HCT116 (cell line): ENCODE measurements around the gene RET. TPM values are rescaled to one million over a fixed set of nuclear protein-coding genes. Genes with fewer than 3 reads are reported as not detected.

Source experiments
- ATAC-seq: fragments of 200-7000 bp; cut with Tn5 transposase; 2 replicates; pipeline ENCODE4 v1.9.1; 2020; ENCODE audit warnings: mild to moderate bottlenecking, moderate library complexity
- BruUV-seq: library from RNA; stranded (reverse); fragments of 400-500 nt; replicated peaks from 2 replicates; lab custom pipeline; 2021; lab: Mats Ljungman, UMichigan
- CTCF ChIA-PET: fragments of 300-600 bp; sonication (Branson Sonifier 250); formaldehyde crosslinking; loops from one replicate; lab custom pipeline; 2021; ENCODE audit warnings: antibody characterized with exemption; lab: Charles Lee
- POLR2A ChIA-PET: fragments of 300-600, 350-600 bp; sonication (Branson Sonifier 250); formaldehyde crosslinking; loops from one replicate; lab custom pipeline; 2021; ENCODE audit warnings: antibody characterized with exemption; lab: Charles Lee
- RAD21 ChIA-PET, 2 experiments: fragments of 300-600 bp; sonication (Branson Sonifier 250); formaldehyde crosslinking; loops; one replicate each; lab custom pipeline; 2023; ENCODE audit warnings: low total read pairs in 2 of 2; ENCODE audit not compliant: uncharacterized antibody in 2 of 2, unreplicated experiment in 2 of 2, low non-redundant PET in 1 of 2; lab: Charles Lee
- DNase-seq: peaks from one replicate; pipeline ENCODE4 v3.0.0-alpha.2; 2010; ENCODE audit warnings: low read depth, low spot score
- H2AFZ ChIP-seq: fragments of 200-600 bp; shearing (Covaris generic), sonication (generic); 2 replicates; pipeline ENCODE4 v1.6.1; 2017; ENCODE audit warnings: low read depth, mixed run types, mixed read lengths, antibody characterized with exemption, low read length; ENCODE audit not compliant: poor library complexity, severe bottlenecking
- H3K27ac ChIP-seq: 2 replicates; pipeline ENCODE4 v1.5.1; 2012; ENCODE audit warnings: low read depth, low read length
- H3K27me3 ChIP-seq: fragments of 200-600 bp; sonication (generic); 2 replicates; pipeline ENCODE4 v1.6.1; 2016; ENCODE audit warnings: mixed run types, low read length, mixed read lengths; ENCODE audit not compliant: insufficient read depth
- H3K36me3 ChIP-seq, 2 experiments: fragments of 200-500 bp in 1 of 2; fragments of 200-600 bp in 1 of 2; sonication (Bioruptor generic) in 1 of 2; sonication (generic) in 1 of 2; 2 replicates each; pipeline versions ENCODE4 v1.5.1 to v1.6.1; 2014 to 2016; ENCODE audit warnings: low read length in 2 of 2, inconsistent platforms in 1 of 2, mixed read lengths in 1 of 2, mixed run types in 1 of 2; ENCODE audit not compliant: insufficient read depth in 2 of 2, control insufficient read depth in 1 of 2
- H3K4me1 ChIP-seq, 2 experiments: fragments of 200-600 bp in 1 of 2; sonication (generic) in 1 of 2; 2 replicates each; pipeline versions ENCODE4 v1.5.1 to v1.6.1; 2012 to 2017; ENCODE audit warnings: low read length in 2 of 2, inconsistent platforms in 1 of 2, mild to moderate bottlenecking in 1 of 2, mixed read lengths in 1 of 2, mixed run types in 1 of 2, moderate library complexity in 1 of 2; ENCODE audit not compliant: insufficient read depth in 2 of 2, control insufficient read depth in 1 of 2
- H3K4me2 ChIP-seq: fragments of 200-600 bp; sonication (generic); 2 replicates; pipeline ENCODE4 v1.6.1; 2017; ENCODE audit warnings: mixed run types, low read length, mixed read lengths
- H3K4me3 ChIP-seq, 2 experiments: fragments of 200-600 bp in 1 of 2; sonication (generic) in 1 of 2; replicated peaks in 1 of 2; 2 replicates each; pipeline ENCODE4 v1.5.1; 2011 to 2016; ENCODE audit warnings: low read length in 2 of 2, control low read depth in 1 of 2, low read depth in 1 of 2, mild to moderate bottlenecking in 1 of 2, mixed read lengths in 1 of 2, mixed run types in 1 of 2
- H3K79me2 ChIP-seq: fragments of 200-600 bp; sonication (generic); 2 replicates; pipeline ENCODE4 v1.6.1; 2017; ENCODE audit warnings: mild to moderate bottlenecking, mixed run types, low read length, moderate library complexity, mixed read lengths; ENCODE audit not compliant: insufficient read depth
- H3K9ac ChIP-seq: fragments of 200-600 bp; sonication (generic); 2 replicates; pipeline ENCODE4 v1.6.1; 2016; ENCODE audit warnings: low read length, mixed read lengths
- H3K9me2 ChIP-seq: fragments of 200-600 bp; sonication (generic), shearing (Covaris generic); 2 replicates; pipeline ENCODE4 v1.6.1; 2017; ENCODE audit warnings: mixed run types, mild to moderate bottlenecking, moderate library complexity; ENCODE audit not compliant: insufficient read depth
- H3K9me3 ChIP-seq, 2 experiments: fragments of 200-500 bp in 1 of 2; fragments of 200-600 bp in 1 of 2; sonication (Bioruptor generic) in 1 of 2; sonication (generic) in 1 of 2; 2 replicates each; pipeline ENCODE4 v1.6.1; 2014 to 2017; ENCODE audit warnings: low read length in 2 of 2, mixed read lengths in 2 of 2, inconsistent platforms in 1 of 2, low read depth in 1 of 2, mild to moderate bottlenecking in 1 of 2, mixed run types in 1 of 2, moderate library complexity in 1 of 2; ENCODE audit not compliant: control insufficient read depth in 1 of 2, insufficient read depth in 1 of 2
- H4K20me1 ChIP-seq: fragments of 200-600 bp; sonication (generic), shearing (Covaris generic); 2 replicates; pipeline ENCODE4 v1.6.1; 2017; ENCODE audit warnings: mixed run types, mild to moderate bottlenecking, moderate library complexity; ENCODE audit not compliant: insufficient read depth
- ATF3 ChIP-seq: IDR thresholded peaks from 2 replicates; pipeline ENCODE4 v1.6.1; 2012
- CTCF ChIP-seq, 3 experiments: fragments of 200-600 bp in 1 of 3; sonication (generic) in 1 of 3; IDR thresholded peaks in 2 of 3; conservative IDR thresholded peaks in 1 of 3; 2 replicates each; pipeline ENCODE4 v1.5.1; 2012 to 2017; ENCODE audit warnings: low read depth in 2 of 3, low read length in 2 of 3, antibody characterized with exemption in 1 of 3, borderline replicate concordance in 1 of 3, control low read depth in 1 of 3, mild to moderate bottlenecking in 1 of 3, mixed read lengths in 1 of 3, mixed run types in 1 of 3, moderate library complexity in 1 of 3; ENCODE audit not compliant: insufficient read depth in 1 of 3
- EGR1 ChIP-seq: IDR thresholded peaks from 2 replicates; pipeline ENCODE4 v1.6.1; 2012; ENCODE audit warnings: low read depth
- ELF1 ChIP-seq: IDR thresholded peaks from 2 replicates; pipeline ENCODE4 v1.6.1; 2012; ENCODE audit warnings: low read depth, borderline replicate concordance
- EZH2phosphoT487 ChIP-seq: fragments of 200-600 bp; IDR thresholded peaks from 2 replicates; pipeline ENCODE4 v1.6.1; 2018; ENCODE audit warnings: antibody characterized with exemption, borderline replicate concordance
- FOSL1 ChIP-seq: IDR thresholded peaks from 2 replicates; pipeline ENCODE4 v1.6.1; 2012; ENCODE audit warnings: low read depth
- POLR2A ChIP-seq: IDR thresholded peaks from 2 replicates; pipeline ENCODE4 v1.7.0; 2011; ENCODE audit warnings: borderline replicate concordance; ENCODE audit not compliant: insufficient read depth, insufficient read length; ENCODE audit errors: extremely low read depth
- RAD21 ChIP-seq: IDR thresholded peaks from 2 replicates; pipeline ENCODE4 v1.6.1; 2012; ENCODE audit warnings: low read depth, mild to moderate bottlenecking
- SP1 ChIP-seq: IDR thresholded peaks from 2 replicates; pipeline ENCODE4 v1.6.1; 2012; ENCODE audit warnings: low read depth
- ZNF274 ChIP-seq: fragments of 200-500 bp; sonication (Bioruptor generic); IDR thresholded peaks from 2 replicates; pipeline ENCODE4 v1.6.1; 2014; ENCODE audit warnings: mild to moderate bottlenecking, low read depth, low read length, inconsistent platforms
- intact Hi-C: fragments of 100-400 bp; cut with micrococcal nuclease; formaldehyde crosslinking; loops from 2 replicates; pipeline ENCODE4 v1.10.0; 2022
- total RNA-seq: library from RNA; stranded (reverse); gene quantifications from one replicate; pipeline ENCODE4 v1.2.1, GENCODE V29; 2021; ENCODE audit not compliant: unreplicated experiment

The RET gene
- total RNA-seq, 1 experiment from 2014 or later: 5.9 TPM

- POLR2A ChIA-PET: no interaction called here
- H3K4me2 ChIP-seq: no peak overlapping the region
Observed at GRCh38 chr10:43116596-43116995, 39.7 kb downstream of the RET start.

More at GRCh38 chr10:43116596-43116995, 39.7 kb downstream of the RET start:
- DNase-seq (no peak), ATAC-seq (no peak)
- H3K9me3 ChIP-seq: no peaks in the 10 kb centered on the region
- BruUV-seq: no TSS peak
- ChIA-PET CTCF (no interaction called here), RAD21 (no interaction called here)
- H3K9me2 ChIP-seq: no peaks in the 10 kb centered on the region
- intact Hi-C loops: no loop called here
- no peak for TF ChIP-seq ELF1
- no peak for TF ChIP-seq FOSL1
- no peak for TF ChIP-seq RAD21
- no peak for TF ChIP-seq EGR1
- TF ChIP-seq ATF3: no peak
- TF ChIP-seq CTCF (IDR thresholded peaks at IDR 0.05 in 2 of 3, conservative IDR thresholded peaks at IDR 0.05 in 1 of 3; ENCODE audit: borderline replicate concordance in 1 of 3, insufficient read depth in 1 of 3, low read depth in 2 of 3, low read length in 2 of 3): no peak
- TF ChIP-seq EZH2phosphoT487: no peak
- no peak for TF ChIP-seq SP1
- no peak for TF ChIP-seq ZNF274
- TF ChIP-seq POLR2A: no peak
- H2AFZ ChIP-seq: no peak overlapping the region
- H3K4me3 ChIP-seq: no peak overlapping the region
- no peak overlapping the region for H3K9ac ChIP-seq
- H3K4me1 ChIP-seq: no peaks in the 10 kb centered on the region
- H3K27me3 ChIP-seq: no peaks in the 10 kb centered on the region
- no peaks in the 10 kb centered on the region for H3K36me3 ChIP-seq
- no peak overlapping the region for H3K27ac ChIP-seq
- no peaks in the 10 kb centered on the region for H4K20me1 ChIP-seq
- no peaks in the 10 kb centered on the region for H3K79me2 ChIP-seq
